ENCODE measurements around the gene TBC1D9B. TPM values are rescaled to one million over a fixed set of nuclear protein-coding genes. Genes with fewer than 3 reads are reported as not detected.

Gene TBC1D9B
- total RNA-seq, 2 experiments from 2014 or later = 92.4 to 94.6 TPM

- no peak for ATAC-seq
- Mint-ChIP-seq H3K27ac (peak overlapping the region; percentile 55), H3K27me3 (no peaks in the 10 kb centered on the region), H3K4me1 (ENCODE audit: low read depth) (peaks cover 4% of the 10 kb centered on the region), H3K9me3 (no peaks in the 10 kb centered on the region), H3K36me3 (ENCODE audit: low read depth) (peaks cover 23% of the 10 kb centered on the region), H3K4me3 (no peak overlapping the region)
- DNase-seq = no peak
- intact Hi-C loops (cut with micrococcal nuclease) = no loop called here
- ChIA-PET POLR2A (interaction anchor here (0.8 kb wide), 1 partner anchor 22 kb away, joined by 3 read pairs; no protein-coding TSS in a partner anchor), CTCF (interaction anchor here (1.4 kb wide), 1 partner anchor 105 kb away, joined by 4 read pairs; no protein-coding TSS in a partner anchor)
- TF ChIP-seq CTCF (IDR thresholded peaks at IDR 0.05) = no peak
Measured at GRCh38 chr5:179867476-179867875, 40.2 kb downstream of the TBC1D9B start.

GRCh38 chr5:179867079-179867465, 40.6 kb downstream of the TBC1D9B start:
- ChIA-PET CTCF (interaction anchor here (1.0 to 2.3 kb wide), 4 partner anchors 40 to 105 kb away, joined by 3 to 8 read pairs (median 6); no protein-coding TSS in a partner anchor), POLR2A (interaction anchor here (0.6 to 0.8 kb wide), 2 partner anchors 23 to 135 kb away, joined by 3 read pairs; partner anchors contain the start of gene MAML1)
- intact Hi-C loops (cut with micrococcal nuclease) = no loop called here
- DNase-seq (no peak), ATAC-seq (no peak)
- no peak for TF ChIP-seq CTCF (IDR thresholded peaks at IDR 0.05)
- peak overlapping the region; percentile 55 for H3K27ac Mint-ChIP-seq
- no peaks in the 10 kb centered on the region for H3K27me3 Mint-ChIP-seq
- H3K4me1 Mint-ChIP-seq (ENCODE audit: low read depth) = peaks cover 4% of the 10 kb centered on the region
- peaks cover 25% of the 10 kb centered on the region for H3K36me3 Mint-ChIP-seq (ENCODE audit: low read depth)
- no peaks in the 10 kb centered on the region for H3K9me3 Mint-ChIP-seq
- no peak overlapping the region for H3K4me3 Mint-ChIP-seq

GRCh38 chr5:179866241-179867078, 41.2 kb downstream of the TBC1D9B start:
- H3K27me3 Mint-ChIP-seq = no peaks in the 10 kb centered on the region
- H3K27ac Mint-ChIP-seq = no peak overlapping the region
- intact Hi-C loops (cut with micrococcal nuclease) = no loop called here
- no peak for TF ChIP-seq CTCF (IDR thresholded peaks at IDR 0.05)
- no peaks in the 10 kb centered on the region for H3K9me3 Mint-ChIP-seq
- POLR2A ChIA-PET = interaction anchor here (0.6 kb wide), 1 partner anchor 134 kb away, joined by 3 read pairs; the partner anchor contains the start of gene MAML1
- H3K36me3 Mint-ChIP-seq (ENCODE audit: low read depth) = peaks cover 27% of the 10 kb centered on the region
- H3K4me1 Mint-ChIP-seq (ENCODE audit: low read depth) = peaks cover 4% of the 10 kb centered on the region
- DNase-seq (peak; percentile 49), ATAC-seq (peak; percentile 75)
- H3K4me3 Mint-ChIP-seq = no peak overlapping the region
- CTCF ChIA-PET = interaction anchor here (1.0 to 2.3 kb wide), 3 partner anchors 40 to 104 kb away, joined by 3 to 8 read pairs (median 8); no protein-coding TSS in a partner anchor

GRCh38 chr5:179865491-179866240, 42.0 kb downstream of the TBC1D9B start:
- DNase-seq = no peak
- ATAC-seq = no peak
- H3K27me3 Mint-ChIP-seq = no peaks in the 10 kb centered on the region
- H3K36me3 Mint-ChIP-seq (ENCODE audit: low read depth) = peaks cover 19% of the 10 kb centered on the region
- H3K4me3 Mint-ChIP-seq = no peak overlapping the region
- CTCF ChIA-PET = interaction anchor here (0.7 to 2.3 kb wide), 3 partner anchors 8 to 64 kb away, joined by 3 to 8 read pairs (median 8); no protein-coding TSS in a partner anchor
- H3K4me1 Mint-ChIP-seq (ENCODE audit: low read depth) = peaks cover 4% of the 10 kb centered on the region
- H3K27ac Mint-ChIP-seq = no peak overlapping the region
- POLR2A ChIA-PET = interaction anchor here (2.2 kb wide), 1 partner anchor 8 kb away, joined by 5 read pairs; no protein-coding TSS in a partner anchor
- intact Hi-C loops (cut with micrococcal nuclease) = no loop called here
- no peak for TF ChIP-seq CTCF (IDR thresholded peaks at IDR 0.05)
- no peaks in the 10 kb centered on the region for H3K9me3 Mint-ChIP-seq
